ENCODE measurements around the gene METTL5. TPM values are rescaled to one million over a fixed set of nuclear protein-coding genes. Genes with fewer than 3 reads are reported as not detected.

The METTL5 gene
- total RNA-seq, 1 donor from 2014 or later = 33.2 TPM

GRCh38 chr2:169772651-169773050 is 52.1 kb downstream of the METTL5 start:
- DNase-seq (no peak), ATAC-seq (no peak)
- H3K4me1 ChIP-seq = peaks cover 9% of the 10 kb centered on the region
- no peaks in the 10 kb centered on the region for H3K9me3 ChIP-seq
- no peaks in the 10 kb centered on the region for H3K36me3 ChIP-seq
- TF ChIP-seq, protein P1, sequence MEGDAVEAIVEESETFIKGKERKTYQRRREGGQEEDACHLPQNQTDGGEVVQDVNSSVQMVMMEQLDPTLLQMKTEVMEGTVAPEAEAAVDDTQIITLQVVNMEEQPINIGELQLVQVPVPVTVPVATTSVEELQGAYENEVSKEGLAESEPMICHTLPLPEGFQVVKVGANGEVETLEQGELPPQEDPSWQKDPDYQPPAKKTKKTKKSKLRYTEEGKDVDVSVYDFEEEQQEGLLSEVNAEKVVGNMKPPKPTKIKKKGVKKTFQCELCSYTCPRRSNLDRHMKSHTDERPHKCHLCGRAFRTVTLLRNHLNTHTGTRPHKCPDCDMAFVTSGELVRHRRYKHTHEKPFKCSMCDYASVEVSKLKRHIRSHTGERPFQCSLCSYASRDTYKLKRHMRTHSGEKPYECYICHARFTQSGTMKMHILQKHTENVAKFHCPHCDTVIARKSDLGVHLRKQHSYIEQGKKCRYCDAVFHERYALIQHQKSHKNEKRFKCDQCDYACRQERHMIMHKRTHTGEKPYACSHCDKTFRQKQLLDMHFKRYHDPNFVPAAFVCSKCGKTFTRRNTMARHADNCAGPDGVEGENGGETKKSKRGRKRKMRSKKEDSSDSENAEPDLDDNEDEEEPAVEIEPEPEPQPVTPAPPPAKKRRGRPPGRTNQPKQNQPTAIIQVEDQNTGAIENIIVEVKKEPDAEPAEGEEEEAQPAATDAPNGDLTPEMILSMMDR (IDR thresholded peaks at IDR 0.05) = no peak
- H3K27ac ChIP-seq = no peak overlapping the region
- intact Hi-C loops (cut with DNase I) = no loop called here
- no peak overlapping the region for H3K4me3 ChIP-seq
- peaks cover 19% of the 10 kb centered on the region for H3K27me3 ChIP-seq (ENCODE audit: low read depth)

- Histone ChIP-seq H3K27me3 (ENCODE audit: low read depth) (peaks cover 22% of the 10 kb centered on the region), H3K36me3 (no peaks in the 10 kb centered on the region), H3K4me3 (no peak overlapping the region), H3K9me3 (no peaks in the 10 kb centered on the region), H3K4me1 (peaks cover 9% of the 10 kb centered on the region), H3K27ac (no peak overlapping the region)
- intact Hi-C loops (cut with DNase I) = no loop called here
- TF ChIP-seq, protein P1 (IDR thresholded peaks at IDR 0.05) = no peak
- ATAC-seq (no peak), DNase-seq (no peak)
Observed at GRCh38 chr2:169771612-169772011, 53.1 kb downstream of the METTL5 start.

- ATAC-seq (no peak), DNase-seq (no peak)
- Histone ChIP-seq H3K27ac (no peak overlapping the region), H3K27me3 (ENCODE audit: low read depth) (peaks cover 22% of the 10 kb centered on the region), H3K4me3 (no peak overlapping the region), H3K9me3 (no peaks in the 10 kb centered on the region), H3K36me3 (no peaks in the 10 kb centered on the region), H3K4me1 (peaks cover 9% of the 10 kb centered on the region)
- intact Hi-C loops (cut with DNase I) = no loop called here
- TF ChIP-seq, protein P1 (IDR thresholded peaks at IDR 0.05) = no peak
Observed at GRCh38 chr2:169771021-169771420, 53.7 kb downstream of the METTL5 start.

DNA sequence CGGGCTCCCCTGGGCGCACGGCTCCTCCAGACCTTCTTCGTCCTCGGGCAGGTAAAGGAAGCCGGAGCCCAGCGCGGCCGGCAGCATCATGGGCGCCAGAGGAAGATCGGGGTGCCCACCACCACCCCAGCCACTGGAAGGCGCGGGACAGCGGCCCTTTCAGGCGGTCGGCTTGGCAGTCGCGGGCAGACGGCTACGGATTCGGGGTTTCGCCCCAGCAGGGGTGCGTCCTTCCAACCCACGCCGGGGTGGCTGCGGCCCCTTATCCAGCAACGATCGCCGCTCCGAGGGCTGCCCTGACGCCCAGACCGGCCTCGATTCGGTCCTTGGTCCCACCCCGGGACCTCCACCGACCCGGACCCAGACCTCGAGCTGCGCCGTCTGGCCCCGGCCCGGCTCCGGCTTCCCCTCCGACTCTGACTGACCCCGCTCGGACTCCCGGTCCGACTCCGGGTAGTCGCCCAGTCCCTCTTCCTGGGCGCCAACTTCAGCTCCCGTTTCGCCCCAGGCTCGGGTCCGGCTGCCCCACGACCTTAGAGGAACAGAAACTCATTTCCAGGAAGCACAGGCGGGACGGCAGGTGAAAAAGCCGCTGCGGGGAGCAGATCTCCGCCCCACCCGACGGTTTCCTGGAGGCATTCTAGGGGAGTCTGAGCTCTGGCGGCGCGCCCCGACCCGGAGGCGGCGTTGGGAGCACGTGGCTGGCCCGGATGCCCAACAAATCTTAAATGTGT is 56.3 kb downstream of the METTL5 start:
- peak; percentile 47 for DNase-seq
- Histone ChIP-seq H3K9me3 (no peaks in the 10 kb centered on the region), H3K36me3 (no peaks in the 10 kb centered on the region), H3K4me1 (peaks cover 9% of the 10 kb centered on the region), H3K27me3 (ENCODE audit: low read depth) (peaks cover 22% of the 10 kb centered on the region), H3K27ac (no peak overlapping the region), H3K4me3 (peak overlapping the region; percentile 49)
- TF ChIP-seq, protein P1 (IDR thresholded peaks at IDR 0.05) = no peak
- peak; percentile 53 to 65 for ATAC-seq
- intact Hi-C loops (cut with DNase I) = no loop called here

DNA sequence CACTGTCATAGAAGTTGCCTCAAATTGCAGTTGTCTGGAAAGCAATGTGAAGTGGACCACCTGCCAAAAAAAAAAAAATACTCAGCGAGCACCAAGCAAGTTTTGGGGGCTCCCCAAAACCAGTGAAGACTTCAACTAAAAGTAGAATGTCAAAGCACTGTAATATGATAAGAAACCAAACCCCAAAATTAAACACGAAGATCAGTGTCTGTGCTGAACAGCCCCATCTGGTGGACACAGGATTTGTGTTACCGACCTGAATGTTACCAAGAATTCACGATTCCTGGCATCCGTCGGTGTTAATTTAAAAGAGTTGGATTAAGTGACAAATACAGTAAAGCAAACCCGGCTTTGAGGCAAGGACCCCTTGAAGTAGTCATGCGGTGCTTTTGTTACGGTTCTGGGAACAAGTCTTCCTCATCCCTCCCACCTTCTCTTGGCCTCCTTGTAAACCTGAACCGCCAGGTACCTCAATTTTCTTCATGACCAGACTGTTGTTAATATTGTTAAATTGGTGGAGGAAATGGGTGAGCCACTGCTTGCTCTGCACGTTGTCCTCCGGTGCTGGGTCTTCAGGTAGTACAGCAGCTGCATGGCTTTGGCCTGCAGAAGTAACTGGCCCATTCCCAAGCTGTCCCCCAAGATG is 57.3 kb downstream of the METTL5 start:
- H3K36me3 ChIP-seq = no peaks in the 10 kb centered on the region
- H3K9me3 ChIP-seq = no peaks in the 10 kb centered on the region
- ATAC-seq (peak; percentile 72 to 84), DNase-seq (no peak)
- intact Hi-C loops (cut with DNase I) = no loop called here
- no peak overlapping the region for H3K4me3 ChIP-seq
- peaks cover 22% of the 10 kb centered on the region for H3K27me3 ChIP-seq (ENCODE audit: low read depth)
- no peak overlapping the region for H3K27ac ChIP-seq
- TF ChIP-seq, protein P1 (IDR thresholded peaks at IDR 0.05) = peak; percentile 67
- H3K4me1 ChIP-seq = peaks cover 9% of the 10 kb centered on the region

Data from lower lobe of right lung (tissue), 2 donors.